ENCODE data around the gene AMZ1. TPM values are rescaled to one million over a fixed set of nuclear protein-coding genes. Genes with fewer than 3 reads are reported as not detected.

Gene AMZ1, protein sequence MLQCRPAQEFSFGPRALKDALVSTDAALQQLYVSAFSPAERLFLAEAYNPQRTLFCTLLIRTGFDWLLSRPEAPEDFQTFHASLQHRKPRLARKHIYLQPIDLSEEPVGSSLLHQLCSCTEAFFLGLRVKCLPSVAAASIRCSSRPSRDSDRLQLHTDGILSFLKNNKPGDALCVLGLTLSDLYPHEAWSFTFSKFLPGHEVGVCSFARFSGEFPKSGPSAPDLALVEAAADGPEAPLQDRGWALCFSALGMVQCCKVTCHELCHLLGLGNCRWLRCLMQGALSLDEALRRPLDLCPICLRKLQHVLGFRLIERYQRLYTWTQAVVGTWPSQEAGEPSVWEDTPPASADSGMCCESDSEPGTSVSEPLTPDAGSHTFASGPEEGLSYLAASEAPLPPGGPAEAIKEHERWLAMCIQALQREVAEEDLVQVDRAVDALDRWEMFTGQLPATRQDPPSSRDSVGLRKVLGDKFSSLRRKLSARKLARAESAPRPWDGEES
- total RNA-seq (2021), result 0.74 and 0.90 TPM in 2 replicates
- long read RNA-seq, partial matches to known transcripts, result 0 of 5 reads
- long read RNA-seq, other reads (novel, unspliced or antisense), result 5 of 5 reads

DNA sequence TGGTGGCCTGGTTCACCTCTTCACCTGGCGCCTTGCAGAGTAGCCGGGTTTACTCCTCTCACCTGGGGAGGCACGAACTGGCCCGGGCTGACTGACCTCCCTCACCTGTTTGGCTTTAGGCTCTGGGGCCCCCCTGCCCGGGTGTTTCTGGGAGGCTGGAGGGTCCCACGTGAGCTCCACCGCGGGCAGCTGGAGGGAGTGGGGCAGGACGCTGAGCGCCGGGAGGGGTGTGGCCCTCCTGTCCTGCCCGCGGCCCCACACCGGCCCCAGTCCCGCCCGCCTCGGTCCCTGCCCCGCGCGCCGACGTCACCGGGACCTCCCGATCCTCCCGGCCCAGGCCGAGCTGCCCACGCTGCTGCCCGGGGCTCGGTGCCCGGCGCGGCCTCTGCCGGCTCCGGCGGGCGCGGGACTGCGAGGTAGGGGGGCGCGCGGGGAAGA lies at the start of gene AMZ1:
Gene AMZ1, plus strand, starts transcription at position 322 of the 438 bp plus-strand sequence. CDS start 12,250 bp downstream, outside the sequence.
- peaks cover 11% of the 10 kb centered on the region for H3K23me2 ChIP-seq (ENCODE audit: insufficient read length, low read depth, low read length, poor library complexity, severe bottlenecking)
- WGBS (ENCODE audit: extremely low coverage, insufficient read length, low lambda C conversion rate), result no CpG with 5 or more reads among the region's 41 CpGs
- no peak within 1 kb of the TSS for H3K4ac ChIP-seq (ENCODE audit: low read depth, low read length)
- H3K4me1 Mint-ChIP-seq, result peaks cover 5 to 8% of the 10 kb centered on the region in 2 experiments
- H3K79me2 ChIP-seq (ENCODE audit: insufficient read depth, low read length), result no peaks in the 10 kb centered on the region
- no peak within 1 kb of the TSS for H2BK5ac ChIP-seq (ENCODE audit: insufficient read length, low read length)
- H3K9me3 ChIP-seq (ENCODE audit: control insufficient read depth, low read depth, low read length), result no peaks in the 10 kb centered on the region
- peak within 1 kb of the TSS; percentile 84 for H3K14ac ChIP-seq (ENCODE audit: insufficient read depth, low read length)
- no peak within 1 kb of the TSS for H3K23ac ChIP-seq (ENCODE audit: insufficient read length, low read depth, low read length)
- H2BK20ac ChIP-seq (ENCODE audit: low read depth, low read length, poor library complexity, severe bottlenecking), result no peak within 1 kb of the TSS
- H4K91ac ChIP-seq (ENCODE audit: insufficient read length, low read depth, low read length), result no peak within 1 kb of the TSS
- H2AK5ac ChIP-seq (ENCODE audit: insufficient read length, low read length), result no peak within 1 kb of the TSS
- no peak within 1 kb of the TSS for H3T11ph ChIP-seq (ENCODE audit: low read length)
- H3K18ac ChIP-seq (ENCODE audit: insufficient read length, low read depth, low read length), result no peak within 1 kb of the TSS
- H2BK12ac ChIP-seq (ENCODE audit: insufficient read length, low read depth, low read length), result no peak within 1 kb of the TSS
- peak within 1 kb of the TSS; percentile 54 for H3K4me2 ChIP-seq (ENCODE audit: insufficient read depth, insufficient read length, low read length)
- H3K9me3 Mint-ChIP-seq, result peaks cover 0 to 5% of the 10 kb centered on the region in 2 experiments; a peak in 2 of 5 replicates
- no peak within 1 kb of the TSS for H2AFZ ChIP-seq (ENCODE audit: low read length)
- H3K79me1 ChIP-seq (ENCODE audit: insufficient read depth, low read depth, low read length, poor library complexity, severe bottlenecking), result no peaks in the 10 kb centered on the region
- H2BK120ac ChIP-seq (ENCODE audit: low read depth, low read length, poor library complexity, severe bottlenecking), result no peak within 1 kb of the TSS
- H3K36me3 Mint-ChIP-seq (ENCODE audit: insufficient read depth in 1 of 3, low read depth in 3 of 3), result no peaks in the 10 kb centered on the region; a peak in 1 of 7 replicates
- H3K27ac Mint-ChIP-seq, result no peak within 1 kb of the TSS; a peak in 1 of 7 replicates
- no peaks in the 10 kb centered on the region for H4K20me1 ChIP-seq (ENCODE audit: control insufficient read depth, insufficient read depth, insufficient read length)
- H3K4me3 Mint-ChIP-seq, result peak within 1 kb of the TSS; percentile 53 to 75
- H3K56ac ChIP-seq (ENCODE audit: insufficient read length, low read depth, low read length), result no peak within 1 kb of the TSS
- no peak within 1 kb of the TSS for H3K27ac ChIP-seq (ENCODE audit: insufficient read length, low read depth, low read length)
- no peak for DNase-seq
- TF ChIP-seq, protein P1, sequence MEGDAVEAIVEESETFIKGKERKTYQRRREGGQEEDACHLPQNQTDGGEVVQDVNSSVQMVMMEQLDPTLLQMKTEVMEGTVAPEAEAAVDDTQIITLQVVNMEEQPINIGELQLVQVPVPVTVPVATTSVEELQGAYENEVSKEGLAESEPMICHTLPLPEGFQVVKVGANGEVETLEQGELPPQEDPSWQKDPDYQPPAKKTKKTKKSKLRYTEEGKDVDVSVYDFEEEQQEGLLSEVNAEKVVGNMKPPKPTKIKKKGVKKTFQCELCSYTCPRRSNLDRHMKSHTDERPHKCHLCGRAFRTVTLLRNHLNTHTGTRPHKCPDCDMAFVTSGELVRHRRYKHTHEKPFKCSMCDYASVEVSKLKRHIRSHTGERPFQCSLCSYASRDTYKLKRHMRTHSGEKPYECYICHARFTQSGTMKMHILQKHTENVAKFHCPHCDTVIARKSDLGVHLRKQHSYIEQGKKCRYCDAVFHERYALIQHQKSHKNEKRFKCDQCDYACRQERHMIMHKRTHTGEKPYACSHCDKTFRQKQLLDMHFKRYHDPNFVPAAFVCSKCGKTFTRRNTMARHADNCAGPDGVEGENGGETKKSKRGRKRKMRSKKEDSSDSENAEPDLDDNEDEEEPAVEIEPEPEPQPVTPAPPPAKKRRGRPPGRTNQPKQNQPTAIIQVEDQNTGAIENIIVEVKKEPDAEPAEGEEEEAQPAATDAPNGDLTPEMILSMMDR (conservative IDR thresholded peaks at IDR 0.05), result no peak
- no peak within 1 kb of the TSS for H4K8ac ChIP-seq (replicated peaks; ENCODE audit: insufficient read length, low read depth, low read length)
- H2BK15ac ChIP-seq (ENCODE audit: low read depth, low read length), result no peak within 1 kb of the TSS
- no peaks in the 10 kb centered on the region for H3K4me1 ChIP-seq (ENCODE audit: insufficient read depth, low read length)
- H3K27me3 ChIP-seq (ENCODE audit: insufficient read depth, low read length), result peaks cover 12% of the 10 kb centered on the region; the same call in 1 of the 2 replicates
- H3K9ac ChIP-seq (ENCODE audit: extremely low read depth, insufficient read length, low read length), result no peak within 1 kb of the TSS
- H3K27me3 Mint-ChIP-seq (ENCODE audit: low read depth), result peaks cover 57% of the 10 kb centered on the region
- no peak within 1 kb of the TSS for H4K5ac ChIP-seq (ENCODE audit: insufficient read length, low read depth, low read length)

Data from H9 (cell line).